Epithelial cell of proximal tubule (primary cell): ENCODE measurements around the gene TAB2. TPM values are rescaled to one million over a fixed set of nuclear protein-coding genes. Genes with fewer than 3 reads are reported as not detected.

Experiments
- DNase-seq: peaks from one replicate; pipeline ENCODE4 v3.0.0-alpha.2; 2011; ENCODE audit warnings: low read depth
- H3K4me3 ChIP-seq: 2 replicates; pipeline ENCODE4 v1.5.1; 2011; ENCODE audit warnings: low read depth, mild to moderate bottlenecking, low read length
- total RNA-seq: library from RNA; depleted of rRNA; stranded (reverse); fragments of >200 nt; gene quantifications from 2 replicates; pipeline ENCODE4 v1.2.3, GENCODE V29; 2015
- TF ChIP-seq, protein P1 (sequence below): conservative IDR thresholded peaks from 2 replicates; pipeline ENCODE4 v1.5.1; 2012; ENCODE audit warnings: low read depth, mild to moderate bottlenecking, low read length

Gene TAB2
- total RNA-seq, 1 donor from 2014 or later = 18.7 TPM

DNA sequence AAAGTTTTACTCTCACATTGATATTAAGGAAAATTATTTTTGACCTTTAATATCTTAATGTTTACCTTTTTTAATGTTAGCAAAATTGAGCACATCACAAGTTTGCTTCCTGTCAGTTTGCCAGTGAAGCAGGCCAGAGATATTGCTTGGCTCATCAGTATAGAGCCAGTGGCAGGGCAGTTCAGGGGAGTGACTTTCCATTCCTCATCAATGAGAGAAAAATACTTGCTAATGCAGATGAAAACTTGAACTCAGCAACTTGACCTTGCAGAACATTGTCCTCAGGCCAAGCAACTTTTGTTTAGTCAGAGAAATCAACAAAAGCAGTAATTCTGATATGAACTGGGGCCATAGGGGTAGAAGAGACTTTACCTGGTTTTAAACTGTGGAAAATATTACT is 6.9 kb downstream of the TAB2 start:
- no peak overlapping the region for H3K4me3 ChIP-seq
- TF ChIP-seq, protein P1, sequence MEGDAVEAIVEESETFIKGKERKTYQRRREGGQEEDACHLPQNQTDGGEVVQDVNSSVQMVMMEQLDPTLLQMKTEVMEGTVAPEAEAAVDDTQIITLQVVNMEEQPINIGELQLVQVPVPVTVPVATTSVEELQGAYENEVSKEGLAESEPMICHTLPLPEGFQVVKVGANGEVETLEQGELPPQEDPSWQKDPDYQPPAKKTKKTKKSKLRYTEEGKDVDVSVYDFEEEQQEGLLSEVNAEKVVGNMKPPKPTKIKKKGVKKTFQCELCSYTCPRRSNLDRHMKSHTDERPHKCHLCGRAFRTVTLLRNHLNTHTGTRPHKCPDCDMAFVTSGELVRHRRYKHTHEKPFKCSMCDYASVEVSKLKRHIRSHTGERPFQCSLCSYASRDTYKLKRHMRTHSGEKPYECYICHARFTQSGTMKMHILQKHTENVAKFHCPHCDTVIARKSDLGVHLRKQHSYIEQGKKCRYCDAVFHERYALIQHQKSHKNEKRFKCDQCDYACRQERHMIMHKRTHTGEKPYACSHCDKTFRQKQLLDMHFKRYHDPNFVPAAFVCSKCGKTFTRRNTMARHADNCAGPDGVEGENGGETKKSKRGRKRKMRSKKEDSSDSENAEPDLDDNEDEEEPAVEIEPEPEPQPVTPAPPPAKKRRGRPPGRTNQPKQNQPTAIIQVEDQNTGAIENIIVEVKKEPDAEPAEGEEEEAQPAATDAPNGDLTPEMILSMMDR = no peak
- DNase-seq = no peak

DNA sequence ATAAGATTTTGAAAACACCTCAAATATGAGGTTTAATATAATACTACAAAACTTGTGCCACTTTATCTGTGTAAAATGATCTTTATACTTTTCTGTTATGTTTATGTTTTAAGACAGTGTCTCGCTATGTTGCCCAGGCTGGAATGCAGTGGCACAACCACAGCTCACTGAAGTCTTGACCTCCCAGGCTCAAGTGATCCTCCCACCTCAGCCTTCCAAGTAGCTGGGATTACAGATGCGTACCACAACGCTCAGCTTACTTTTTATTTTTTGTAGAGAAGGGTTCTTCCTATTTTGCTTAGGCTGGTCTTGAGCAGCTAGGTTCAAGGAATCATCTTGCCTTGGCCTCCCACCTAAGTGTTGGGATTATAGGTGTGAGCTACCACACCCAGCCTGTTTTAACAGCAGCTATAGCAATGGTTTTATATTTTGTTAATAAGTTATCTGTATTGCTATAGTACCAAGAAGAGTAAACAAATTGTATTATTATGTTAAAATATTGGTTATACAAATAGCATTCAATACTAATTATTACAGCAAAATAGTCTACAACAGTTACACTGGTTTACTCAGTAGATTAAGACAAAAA is 8.2 kb downstream of the TAB2 start:
- DNase-seq = no peak
- TF ChIP-seq, protein P1 = no peak
- no peak overlapping the region for H3K4me3 ChIP-seq

DNA sequence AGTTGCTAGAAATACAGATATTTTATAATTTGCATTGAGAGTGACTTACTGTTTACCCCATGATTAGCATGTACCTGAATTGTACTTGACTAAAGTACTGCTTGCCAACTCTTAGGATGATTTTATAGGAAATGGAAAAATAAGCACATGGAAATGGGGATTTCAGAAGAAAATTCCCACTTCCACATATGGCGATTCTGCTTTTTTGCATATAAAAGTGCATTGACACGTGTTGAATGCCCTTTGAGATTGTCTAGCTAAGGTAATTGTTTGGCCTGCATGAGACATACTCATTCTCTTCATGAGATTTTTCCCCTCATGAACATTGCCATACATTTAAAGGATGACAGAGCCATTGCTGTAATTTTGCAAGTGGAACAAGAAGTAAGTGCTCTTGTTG is 10.1 kb downstream of the TAB2 start:
- no peak for DNase-seq
- TF ChIP-seq, protein P1 = no peak
- H3K4me3 ChIP-seq = no peak overlapping the region

DNA sequence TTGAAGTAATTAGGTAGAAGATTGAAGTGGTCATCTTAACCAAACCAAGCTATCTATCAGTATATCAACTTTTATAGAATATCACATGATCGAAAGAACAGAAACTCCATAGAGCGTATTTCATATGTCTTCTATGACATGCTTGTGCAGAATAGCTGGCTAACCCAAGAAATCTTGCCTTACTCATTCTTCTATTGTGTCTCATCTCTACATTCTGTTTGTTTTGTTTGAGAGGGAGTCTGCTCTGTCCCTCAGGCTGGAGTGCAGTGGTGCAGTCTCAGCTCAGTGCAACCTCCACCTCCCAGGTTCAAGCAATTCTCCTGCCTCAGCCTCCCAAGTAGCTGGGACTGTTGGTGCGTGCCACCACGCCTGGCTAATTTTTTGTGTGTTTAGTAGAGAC is 10.6 kb downstream of the TAB2 start:
- TF ChIP-seq, protein P1 = no peak
- H3K4me3 ChIP-seq = no peak overlapping the region

DNA sequence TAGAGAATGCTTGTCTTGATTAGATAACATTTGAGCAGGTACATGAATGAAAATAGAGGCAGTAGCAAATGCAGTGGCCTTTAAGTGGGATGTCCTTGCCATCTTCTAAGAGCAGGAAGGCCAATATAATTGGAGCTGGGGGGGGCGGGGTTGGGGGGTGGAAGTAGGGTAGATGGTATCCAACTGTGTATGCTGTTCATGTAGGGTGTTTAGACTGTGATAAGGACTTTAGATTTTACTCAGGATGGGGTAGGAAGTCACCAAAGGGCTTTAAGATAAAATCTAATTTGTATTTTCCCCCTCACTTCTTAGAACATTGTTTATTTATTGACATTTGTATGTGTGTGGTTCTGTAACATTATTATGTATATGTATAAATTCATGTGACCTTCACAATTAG is 12.0 kb downstream of the TAB2 start:
- TF ChIP-seq, protein P1 = no peak
- no peak for DNase-seq
- H3K4me3 ChIP-seq = no peak overlapping the region

More for the DNA sequence above, 10.6 kb downstream of the TAB2 start:
- DNase-seq = no peak

GRCh38 chr6:149330133-149330532 is 12.6 kb downstream of the TAB2 start:
- no peak for DNase-seq
- H3K4me3 ChIP-seq = no peak overlapping the region
- TF ChIP-seq, protein P1 = no peak
